H9 (cell line): ENCODE measurements around the gene FHIT. TPM values are rescaled to one million over a fixed set of nuclear protein-coding genes. Genes with fewer than 3 reads are reported as not detected.

Experiments used
- DNase-seq: peaks from one replicate; pipeline ENCODE4 v3.0.0-alpha.2; 2017
- H2AFZ ChIP-seq: one replicate; pipeline ENCODE4 v1.6.1; 2013; ENCODE audit warnings: mild to moderate bottlenecking, low read length, control low read depth, moderate library complexity
- H2AK5ac ChIP-seq: 2 replicates; pipeline ENCODE4 v1.6.1; 2013; ENCODE audit warnings: low read length, control low read depth, mixed read lengths; ENCODE audit not compliant: insufficient read length
- H2BK120ac ChIP-seq: one replicate; pipeline ENCODE4 v1.6.1; 2013; ENCODE audit warnings: low read depth, mild to moderate bottlenecking, low read length, control low read depth, inconsistent platforms; ENCODE audit not compliant: poor library complexity, severe bottlenecking
- H2BK12ac ChIP-seq: 2 replicates; pipeline ENCODE4 v1.6.1; 2013; ENCODE audit warnings: low read length, control low read depth, mixed read lengths, low read depth; ENCODE audit not compliant: insufficient read length
- H2BK15ac ChIP-seq: 2 replicates; pipeline ENCODE4 v1.6.1; 2013; ENCODE audit warnings: low read depth, low read length, control low read depth
- H2BK20ac ChIP-seq: one replicate; pipeline ENCODE4 v1.6.1; 2013; ENCODE audit warnings: low read depth, mild to moderate bottlenecking, low read length, control low read depth, inconsistent platforms; ENCODE audit not compliant: poor library complexity, severe bottlenecking
- H2BK5ac ChIP-seq: 2 replicates; pipeline ENCODE4 v1.6.1; 2013; ENCODE audit warnings: low read length, control low read depth, mixed read lengths; ENCODE audit not compliant: insufficient read length
- H3K14ac ChIP-seq: 2 replicates; pipeline ENCODE4 v1.6.1; 2013; ENCODE audit warnings: low read length, control low read depth; ENCODE audit not compliant: insufficient read depth
- H3K18ac ChIP-seq: 2 replicates; pipeline ENCODE4 v1.6.1; 2013; ENCODE audit warnings: low read depth, mild to moderate bottlenecking, mixed read lengths, low read length, control low read depth; ENCODE audit not compliant: insufficient read length
- H3K23ac ChIP-seq: 2 replicates; pipeline ENCODE4 v1.6.1; 2013; ENCODE audit warnings: low read length, control low read depth, mixed read lengths, low read depth; ENCODE audit not compliant: insufficient read length
- H3K23me2 ChIP-seq: 2 replicates; pipeline ENCODE4 v1.6.1; 2013; ENCODE audit warnings: low read depth, mild to moderate bottlenecking, mixed read lengths, low read length, control low read depth; ENCODE audit not compliant: insufficient read length, poor library complexity, severe bottlenecking
- H3K27ac ChIP-seq: 2 replicates; pipeline ENCODE4 v1.5.1; 2013; ENCODE audit warnings: low read length, control low read depth, mixed read lengths, low read depth; ENCODE audit not compliant: insufficient read length
- H3K27me3 ChIP-seq: 2 replicates; pipeline ENCODE4 v1.6.1; 2013; ENCODE audit warnings: low read length, control low read depth, inconsistent platforms; ENCODE audit not compliant: insufficient read depth
- H3K4ac ChIP-seq: 2 replicates; pipeline ENCODE4 v1.6.1; 2013; ENCODE audit warnings: low read depth, mild to moderate bottlenecking, control low read depth, inconsistent platforms, low read length, moderate library complexity
- H3K4me1 ChIP-seq: 2 replicates; pipeline ENCODE4 v1.6.1; 2013; ENCODE audit warnings: low read length, control low read depth, inconsistent platforms; ENCODE audit not compliant: insufficient read depth
- H3K4me2 ChIP-seq: 2 replicates; pipeline ENCODE4 v1.6.1; 2013; ENCODE audit warnings: low read length, control low read depth, mixed read lengths; ENCODE audit not compliant: insufficient read length, insufficient read depth
- H3K56ac ChIP-seq: 2 replicates; pipeline ENCODE4 v1.6.1; 2013; ENCODE audit warnings: low read depth, mild to moderate bottlenecking, mixed read lengths, low read length, control low read depth; ENCODE audit not compliant: insufficient read length
- H3K79me1 ChIP-seq: 2 replicates; pipeline ENCODE4 v1.6.1; 2013; ENCODE audit warnings: low read depth, mild to moderate bottlenecking, moderate library complexity, low read length, control low read depth, inconsistent platforms; ENCODE audit not compliant: insufficient read depth, poor library complexity, severe bottlenecking
- H3K79me2 ChIP-seq: 2 replicates; pipeline ENCODE4 v1.6.1; 2013; ENCODE audit warnings: low read length, control low read depth, inconsistent platforms; ENCODE audit not compliant: insufficient read depth
- H3K9ac ChIP-seq: 2 replicates; pipeline ENCODE4 v1.6.1; 2013; ENCODE audit warnings: low read length, control low read depth, mixed read lengths; ENCODE audit not compliant: insufficient read length; ENCODE audit errors: extremely low read depth
- H3K9me3 ChIP-seq: one replicate; pipeline ENCODE4 v1.6.1; 2013; ENCODE audit warnings: low read depth, low read length, inconsistent platforms; ENCODE audit not compliant: control insufficient read depth
- H3T11ph ChIP-seq: one replicate; pipeline ENCODE4 v1.6.1; 2013; ENCODE audit warnings: mild to moderate bottlenecking, low read length, control low read depth, inconsistent platforms
- H4K20me1 ChIP-seq: one replicate; pipeline ENCODE4 v1.6.1; 2013; ENCODE audit not compliant: control insufficient read depth, insufficient read length, insufficient read depth
- H4K5ac ChIP-seq: 2 replicates; pipeline ENCODE4 v1.6.1; 2013; ENCODE audit warnings: low read depth, mild to moderate bottlenecking, mixed read lengths, low read length, control low read depth; ENCODE audit not compliant: insufficient read length
- H4K8ac ChIP-seq: replicated peaks from 2 replicates; pipeline ENCODE4 v1.6.1; 2013; ENCODE audit warnings: low read length, control low read depth, mixed read lengths, low read depth; ENCODE audit not compliant: insufficient read length
- H4K91ac ChIP-seq: 2 replicates; pipeline ENCODE4 v1.6.1; 2013; ENCODE audit warnings: low read depth, mild to moderate bottlenecking, moderate library complexity, mixed read lengths, low read length, control low read depth; ENCODE audit not compliant: insufficient read length
- H3K27ac Mint-ChIP-seq, 3 experiments: 2 replicates in 2 of 3; 3 replicates in 1 of 3; pipeline ENCODE4 v1.8.0; 2020 to 2021; ENCODE audit warnings: mixed read lengths in 3 of 3, mild to moderate bottlenecking in 1 of 3, moderate library complexity in 1 of 3
- H3K27me3 Mint-ChIP-seq: 2 replicates; pipeline ENCODE4 v1.8.0; 2021; ENCODE audit warnings: low read depth, mild to moderate bottlenecking, moderate library complexity, mixed read lengths
- H3K36me3 Mint-ChIP-seq, 3 experiments: 2 replicates in 2 of 3; 3 replicates in 1 of 3; pipeline ENCODE4 v1.8.0; 2020 to 2021; ENCODE audit warnings: low read depth in 3 of 3, mixed read lengths in 3 of 3; ENCODE audit not compliant: insufficient read depth in 1 of 3
- H3K4me1 Mint-ChIP-seq, 2 experiments: 2 replicates each; pipeline ENCODE4 v1.8.0; 2020; ENCODE audit warnings: mixed read lengths in 2 of 2
- H3K4me3 Mint-ChIP-seq, 2 experiments: 2 replicates in 1 of 2; 3 replicates in 1 of 2; pipeline ENCODE4 v1.8.0; 2020 to 2021; ENCODE audit warnings: mild to moderate bottlenecking in 2 of 2, mixed read lengths in 2 of 2, moderate library complexity in 1 of 2
- H3K9me3 Mint-ChIP-seq, 2 experiments: 2 replicates in 1 of 2; 3 replicates in 1 of 2; pipeline ENCODE4 v1.8.0; 2020; ENCODE audit warnings: mild to moderate bottlenecking in 2 of 2, mixed read lengths in 2 of 2, moderate library complexity in 1 of 2
- CTCF ChIP-seq: fragments of 200-600 bp; sonication (generic); conservative IDR thresholded peaks from 3 replicates; pipeline ENCODE4 v1.8.0; 2021; ENCODE audit warnings: antibody characterized with exemption, mild to moderate bottlenecking
- WGBS: extraction: QIAGEN DNeasy Blood & Tissue Kit; methylation state at CpG from one replicate; pipeline ENCODE4 v1.1.7; 2013; ENCODE audit warnings: missing lambda C conversion rate, low lambda C conversion rate, mixed read lengths; ENCODE audit not compliant: insufficient read length; ENCODE audit errors: extremely low coverage; 5-methylcytosine and 5-hydroxymethylcytosine counted together
- total RNA-seq: library from RNA; stranded (reverse); gene quantifications from 2 replicates; pipeline ENCODE4 v1.2.1, GENCODE V29; 2021

FHIT gene
- total RNA-seq, 1 experiment from 2014 or later = 3.0 TPM

DNA sequence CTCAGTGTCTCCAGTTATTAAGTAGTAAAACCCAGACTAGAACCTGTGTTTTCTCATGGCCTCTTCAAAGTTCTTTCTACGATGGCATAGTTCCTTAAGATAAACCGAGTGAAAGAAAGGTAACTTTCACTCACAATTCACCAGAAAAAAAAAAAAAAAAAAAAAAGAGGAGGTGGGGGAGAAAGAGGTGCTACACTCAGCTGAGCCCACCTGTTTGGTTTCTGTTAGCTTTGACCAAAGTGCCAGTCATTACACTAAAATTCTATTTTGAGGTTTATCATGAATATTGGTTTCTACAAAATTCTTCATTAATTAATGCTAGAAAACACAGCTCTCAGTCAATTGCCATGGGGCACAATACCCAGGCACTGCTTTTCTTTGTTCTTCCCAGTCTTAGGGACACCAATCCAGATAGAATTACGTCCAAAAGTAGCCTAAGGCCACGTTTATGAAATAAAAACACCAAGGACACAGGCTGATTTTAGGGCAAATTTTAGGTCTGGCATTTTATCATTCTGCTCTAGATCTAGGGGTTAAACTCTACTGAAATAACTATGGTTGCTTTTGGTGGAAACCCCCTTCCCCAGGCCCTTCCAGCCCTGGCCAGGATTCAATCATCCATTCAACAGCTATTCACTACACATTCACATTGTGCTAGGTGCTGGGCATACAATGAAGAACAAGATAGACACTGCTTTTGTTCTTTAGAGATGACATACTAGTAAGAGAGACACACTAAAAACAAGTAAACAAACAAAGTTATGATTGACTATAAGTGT lies 1097.8 kb downstream of the FHIT start:
- Histone ChIP-seq H3K9ac (no peak overlapping the region), H3K14ac (no peak overlapping the region), H2AK5ac (no peak overlapping the region), H2BK20ac (no peak overlapping the region), H2BK15ac (no peak overlapping the region), H4K20me1 (no peaks in the 10 kb centered on the region), H3K27me3 (no peaks in the 10 kb centered on the region), H3K4me1 (no peaks in the 10 kb centered on the region), H3K4me2 (no peak overlapping the region), H2BK120ac (no peak overlapping the region), H2BK12ac (no peak overlapping the region), H3K79me2 (no peaks in the 10 kb centered on the region), H3K79me1 (no peaks in the 10 kb centered on the region), H2BK5ac (no peak overlapping the region), H3K23me2 (no peaks in the 10 kb centered on the region), H3K23ac (no peak overlapping the region), H3T11ph (no peak overlapping the region), H4K91ac (no peak overlapping the region), H4K5ac (no peak overlapping the region), H4K8ac (no peak overlapping the region), H3K27ac (no peak overlapping the region), H2AFZ (no peak overlapping the region), H3K4ac (no peak overlapping the region), H3K9me3 (no peaks in the 10 kb centered on the region), H3K56ac (no peak overlapping the region), H3K18ac (no peak overlapping the region)
- DNase-seq = no peak
- Mint-ChIP-seq H3K9me3 (no peaks in the 10 kb centered on the region), H3K4me1 (no peaks in the 10 kb centered on the region; a peak in 1 of 4 replicates), H3K36me3 (no peaks in the 10 kb centered on the region; a peak in 1 of 7 replicates), H3K27ac (no peak overlapping the region), H3K4me3 (no peak overlapping the region), H3K27me3 (no peaks in the 10 kb centered on the region)
- TF ChIP-seq CTCF = no peak
- no CpG with 5 or more reads among the region's 4 CpGs for WGBS
